ENCODE results near the gene LSG1.

The LSG1 gene

DNA sequence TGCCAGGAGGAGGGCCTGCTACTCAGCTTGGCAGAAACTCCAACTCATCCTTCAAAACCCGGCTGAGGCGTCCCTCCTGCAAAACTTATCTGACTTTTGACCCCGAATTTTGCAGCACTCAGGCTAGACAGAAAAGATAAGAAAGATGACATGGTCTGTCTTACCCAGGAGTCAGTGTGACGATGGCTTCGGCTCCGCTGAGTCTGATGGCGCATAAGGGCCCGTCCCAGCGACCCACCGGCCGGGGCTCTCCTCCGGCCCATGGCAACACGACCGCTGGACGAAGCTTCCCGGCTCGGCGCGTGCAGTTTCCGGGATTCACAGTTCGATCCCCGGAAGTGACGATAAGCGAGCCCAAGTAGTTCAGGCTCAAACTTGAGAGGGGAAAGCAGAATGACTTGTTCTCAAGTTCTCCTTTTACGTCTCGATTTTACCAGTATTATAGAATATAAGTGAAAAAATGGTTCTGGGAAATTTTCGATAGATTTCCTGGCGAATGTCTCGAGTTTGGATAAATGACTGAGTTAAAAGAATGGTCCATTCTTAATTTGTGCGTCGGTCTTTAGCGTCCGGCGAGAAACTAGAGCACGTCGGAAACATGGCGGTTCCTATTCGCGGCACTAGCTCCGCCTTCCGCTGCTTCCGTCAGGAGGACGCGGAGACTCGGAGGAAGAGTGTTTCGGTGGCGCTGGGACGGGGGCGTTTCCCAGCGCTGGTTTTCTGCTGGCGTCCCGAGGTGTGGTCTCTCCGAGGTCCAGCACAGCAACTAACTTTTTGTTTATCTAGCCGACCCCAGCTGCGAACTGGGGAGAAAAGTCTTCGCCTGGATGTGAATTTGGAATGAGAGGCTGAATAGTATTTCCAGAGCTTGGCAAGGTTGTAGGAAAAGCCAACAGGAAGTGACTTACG lies at the start of gene LSG1:
Gene LSG1 (minus strand): TSS at position 292 of the 909 bp plus-strand sequence. CDS start 29 bp downstream, at position 263.
- DNase-seq (ENCODE audit: low read depth, low spot score) = peak; percentile 82

DNA sequence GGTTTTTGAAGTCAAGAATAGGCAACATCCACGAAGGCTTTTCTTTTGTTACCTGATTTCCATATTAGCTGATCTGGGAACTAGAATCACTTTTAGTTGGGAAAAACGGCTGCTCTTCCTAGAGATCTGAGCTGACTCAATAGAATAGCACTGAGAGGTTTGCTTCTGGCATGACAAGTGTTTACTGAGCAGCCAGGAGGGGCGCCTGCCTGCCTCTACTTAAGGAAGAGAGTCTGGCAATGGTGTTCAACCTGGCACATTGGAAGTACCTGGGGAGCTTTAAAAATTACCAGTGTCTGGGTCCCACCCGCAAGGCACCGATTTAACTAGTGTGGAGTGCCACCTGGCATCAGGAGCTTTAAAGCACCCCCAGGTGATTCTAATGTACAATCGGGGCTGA lies 48.1 kb upstream of the LSG1 start:
- no peak for DNase-seq (ENCODE audit: low read depth, low spot score)

DNA sequence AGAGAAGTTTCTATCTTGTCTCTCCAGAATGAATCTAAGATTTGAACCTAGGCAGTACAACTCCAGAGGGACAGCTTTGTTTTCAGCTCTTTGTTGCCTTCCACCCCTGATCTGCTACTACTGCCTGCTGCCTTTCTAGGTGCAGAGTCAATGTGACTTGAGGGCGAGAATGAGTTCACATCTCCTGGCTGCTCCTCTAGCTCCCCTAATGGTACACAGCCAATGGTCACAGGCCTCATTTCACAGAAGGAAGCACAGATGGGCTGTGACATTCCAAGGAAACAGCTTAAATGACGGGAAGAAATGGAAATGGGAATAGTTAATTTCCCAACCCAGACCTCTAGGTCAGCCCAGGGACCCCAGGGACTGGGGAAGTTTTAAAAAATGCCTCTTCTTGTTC lies 46.1 kb upstream of the LSG1 start:
- DNase-seq (ENCODE audit: low read depth, low spot score) = no peak

DNA sequence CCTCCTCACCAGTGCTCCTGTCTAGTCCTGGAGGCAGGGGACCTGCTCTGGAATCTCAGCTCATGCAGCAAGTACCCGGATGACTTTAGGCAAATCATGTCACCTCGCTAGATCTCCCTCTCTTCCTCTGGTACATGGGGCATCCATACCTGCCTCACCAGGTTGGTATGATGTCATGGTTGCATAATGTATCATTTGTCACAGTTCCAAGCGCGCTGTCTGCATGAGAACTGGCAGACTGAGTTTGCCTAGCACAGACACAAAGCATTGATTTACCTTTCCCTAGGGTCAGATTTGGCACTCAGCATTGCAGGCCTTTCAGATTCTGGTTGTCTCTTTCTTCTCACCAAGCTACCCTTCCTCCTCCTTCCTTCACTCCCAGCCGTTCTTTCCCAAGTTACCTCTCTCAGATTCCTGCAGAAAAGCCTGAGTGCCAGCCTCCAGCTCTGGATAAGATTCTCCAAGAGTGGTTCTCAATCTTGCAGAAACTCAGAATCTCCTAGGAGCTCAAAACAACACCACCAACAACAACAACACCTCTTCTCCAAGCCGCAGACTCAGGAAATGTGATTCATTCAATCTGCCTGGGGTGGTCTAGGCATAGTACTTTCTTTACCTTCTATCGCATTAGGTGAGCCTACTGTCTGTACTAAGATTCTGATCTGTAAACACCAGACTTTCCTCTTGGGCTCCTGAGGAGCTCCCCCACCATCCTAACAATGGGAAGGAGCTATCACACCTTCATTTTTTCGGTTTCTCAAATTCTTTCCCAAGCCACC lies 43.2 kb upstream of the LSG1 start:
- no peak for DNase-seq (ENCODE audit: low read depth, low spot score)

DNA sequence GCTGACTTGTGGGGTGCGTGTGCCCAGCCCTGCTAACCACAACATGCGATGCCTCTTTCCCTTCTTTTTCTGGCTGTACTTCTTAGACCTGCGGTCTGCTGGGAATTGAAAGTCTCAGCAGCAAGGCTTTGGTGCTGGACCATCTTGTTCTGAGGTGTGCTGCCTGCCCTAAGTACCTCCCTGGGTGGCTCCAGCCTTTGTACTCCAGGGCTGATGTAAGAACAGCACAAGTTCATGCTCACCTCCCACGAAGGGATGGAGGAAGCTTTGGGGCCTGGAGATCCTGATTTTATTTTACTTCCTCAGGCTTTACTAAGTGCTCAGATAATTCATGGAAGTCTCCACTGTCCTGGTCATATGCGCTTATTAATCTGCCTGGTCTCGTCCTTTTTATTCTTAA lies 42.6 kb upstream of the LSG1 start:
- no peak for DNase-seq (ENCODE audit: low read depth, low spot score)

DNA sequence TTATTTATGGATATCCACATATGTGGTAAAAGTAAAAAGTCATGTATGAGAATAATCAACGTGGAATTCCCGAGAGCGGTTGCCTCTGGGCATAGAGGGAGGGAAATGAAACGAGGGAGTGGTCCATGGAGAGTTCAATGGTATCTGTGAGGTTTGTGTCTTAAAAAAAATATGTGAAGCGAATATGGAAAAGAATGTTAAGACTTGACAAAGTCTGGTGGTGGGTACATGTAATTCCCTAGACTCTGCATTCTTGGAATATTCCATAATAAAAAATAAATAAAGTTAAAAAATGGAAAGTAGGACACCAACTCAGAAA lies 42.1 kb upstream of the LSG1 start:
- no peak for DNase-seq (ENCODE audit: low read depth, low spot score)

DNA sequence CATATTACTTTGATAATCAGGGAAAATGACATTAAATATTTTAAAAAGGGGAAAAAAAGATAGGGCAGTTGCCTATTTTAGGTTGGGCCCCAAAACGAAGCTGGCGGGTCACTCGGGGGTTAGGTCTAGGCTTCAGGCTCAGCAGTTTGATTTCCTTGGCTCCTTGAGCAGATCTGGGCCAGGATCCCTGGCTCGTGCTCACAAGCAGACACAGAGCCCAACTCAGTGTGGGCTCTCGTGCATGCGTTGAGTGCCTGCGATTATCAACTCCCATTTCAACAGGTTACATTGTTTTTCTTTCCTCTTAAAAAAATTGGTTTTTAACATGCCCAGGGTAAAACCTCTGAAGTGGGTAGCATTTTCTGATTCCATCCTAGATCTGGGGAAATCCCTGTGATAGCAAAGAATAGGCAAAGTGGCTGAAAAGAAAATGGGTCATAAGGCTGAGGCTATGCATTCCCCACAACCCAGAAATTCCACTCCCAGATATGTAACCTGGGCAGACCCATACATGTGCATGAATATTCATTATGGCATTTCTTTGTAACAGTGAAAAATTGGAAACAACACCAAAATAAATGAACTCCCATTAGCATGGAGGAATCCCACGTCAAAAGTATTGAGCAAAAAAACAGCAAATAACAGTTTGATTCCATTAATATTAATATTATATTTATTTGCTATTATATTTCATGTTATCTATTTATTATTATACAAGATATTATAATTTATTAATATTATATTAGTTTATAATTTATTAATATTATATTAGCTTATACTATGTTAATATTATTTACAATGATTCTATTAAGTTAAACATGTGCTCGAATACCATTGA lies 41.5 kb upstream of the LSG1 start:
- no peak for DNase-seq (ENCODE audit: low read depth, low spot score)

DNA sequence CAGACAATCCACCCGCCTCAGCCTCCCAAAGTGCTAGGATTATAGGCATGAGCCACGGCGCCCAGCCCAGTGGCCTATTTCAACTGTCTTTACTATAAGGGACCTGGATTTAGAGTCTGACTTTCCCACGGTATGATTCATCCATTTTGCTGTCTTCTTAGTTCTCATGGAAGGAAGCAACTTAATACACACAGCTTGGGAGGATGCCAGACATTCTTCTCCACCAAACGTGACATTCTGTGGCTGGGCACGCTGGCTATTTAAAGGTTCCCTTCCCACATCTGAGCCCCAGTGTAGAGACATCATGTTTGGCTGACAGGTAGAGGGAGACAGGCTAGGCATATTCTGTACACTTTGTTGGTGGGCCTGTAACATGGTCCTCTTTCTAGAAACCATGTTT lies 39.9 kb upstream of the LSG1 start:
- no peak for DNase-seq (ENCODE audit: low read depth, low spot score)

DNA sequence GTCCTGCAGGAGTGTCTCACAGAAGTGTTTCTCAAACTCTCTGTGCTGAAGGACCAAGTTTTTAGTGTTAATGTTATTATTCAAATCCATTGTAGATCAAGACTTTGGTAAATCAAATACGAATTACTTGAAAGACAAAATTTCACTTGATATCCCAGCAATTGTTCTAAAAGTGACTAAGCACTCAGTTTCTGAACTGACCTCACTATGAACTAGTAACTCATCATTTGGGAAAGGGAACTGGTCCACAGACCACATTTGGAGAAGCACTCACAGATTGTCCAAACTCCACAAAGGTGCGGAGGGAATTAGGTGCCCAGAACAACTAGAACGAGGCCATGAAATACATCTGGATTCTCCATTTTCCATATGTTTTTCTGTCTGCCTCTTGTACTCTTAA lies 39.3 kb upstream of the LSG1 start:
- no peak for DNase-seq (ENCODE audit: low read depth, low spot score)

DNA sequence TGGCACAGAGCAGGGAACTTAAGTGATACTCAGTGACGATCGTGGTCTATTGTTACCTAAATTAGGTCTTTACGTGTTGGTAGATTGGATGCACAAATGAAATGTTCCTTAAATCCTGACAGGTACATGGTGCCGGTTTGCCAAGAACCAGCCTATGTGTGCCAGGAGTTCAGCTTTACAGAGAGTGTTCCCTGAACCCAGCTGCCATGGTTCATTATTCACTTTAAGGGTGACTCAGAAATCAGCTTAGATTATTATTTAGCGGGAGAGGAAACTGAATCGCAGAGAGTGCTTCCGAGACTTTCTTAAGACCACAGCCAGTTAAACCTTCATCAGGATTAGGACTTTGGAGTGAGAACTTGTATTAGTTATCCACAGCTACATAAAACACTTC lies 35.2 kb upstream of the LSG1 start:
- DNase-seq (ENCODE audit: low read depth, low spot score) = no peak

DNA sequence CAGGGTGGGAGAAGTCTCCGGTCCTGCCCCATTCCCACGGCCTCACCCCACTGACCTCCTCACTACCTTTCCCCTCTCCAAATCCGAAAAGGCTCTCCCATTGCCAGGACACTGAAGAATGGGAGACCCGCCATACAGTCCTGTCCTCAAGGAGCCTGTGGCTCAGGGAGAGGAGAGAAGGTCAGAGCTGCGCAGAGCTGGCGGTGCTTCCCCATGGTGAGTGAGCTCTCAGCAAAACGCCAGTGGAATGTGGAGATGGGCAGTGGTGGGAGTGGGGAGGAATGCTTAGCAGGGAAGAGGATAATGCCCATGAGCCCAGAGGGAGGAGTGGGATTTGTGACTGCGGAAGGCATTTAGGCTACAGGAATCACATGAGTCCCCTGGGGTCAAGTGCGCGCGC lies 33.8 kb upstream of the LSG1 start:
- DNase-seq (ENCODE audit: low read depth, low spot score) = no peak

DNA sequence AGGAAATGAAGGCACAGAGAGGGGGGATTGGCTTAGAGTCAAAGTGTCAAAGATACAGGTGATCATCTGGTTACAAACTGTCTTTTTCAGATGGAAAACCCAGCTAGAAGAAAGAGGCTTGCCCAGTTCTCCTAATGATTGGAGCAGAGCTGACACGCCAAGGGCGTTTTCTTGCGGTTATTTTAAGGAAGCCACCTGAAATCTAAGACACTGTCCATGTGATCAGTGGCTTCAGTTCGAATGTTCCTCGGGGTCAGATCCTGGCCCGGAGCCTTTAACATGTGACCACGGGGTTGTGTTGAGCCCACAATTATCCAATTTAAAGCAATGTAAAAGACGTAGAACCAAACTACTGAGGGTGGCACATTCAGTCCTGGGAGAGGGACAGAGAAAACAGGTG lies 33.2 kb upstream of the LSG1 start:
- DNase-seq (ENCODE audit: low read depth, low spot score) = no peak

DNA sequence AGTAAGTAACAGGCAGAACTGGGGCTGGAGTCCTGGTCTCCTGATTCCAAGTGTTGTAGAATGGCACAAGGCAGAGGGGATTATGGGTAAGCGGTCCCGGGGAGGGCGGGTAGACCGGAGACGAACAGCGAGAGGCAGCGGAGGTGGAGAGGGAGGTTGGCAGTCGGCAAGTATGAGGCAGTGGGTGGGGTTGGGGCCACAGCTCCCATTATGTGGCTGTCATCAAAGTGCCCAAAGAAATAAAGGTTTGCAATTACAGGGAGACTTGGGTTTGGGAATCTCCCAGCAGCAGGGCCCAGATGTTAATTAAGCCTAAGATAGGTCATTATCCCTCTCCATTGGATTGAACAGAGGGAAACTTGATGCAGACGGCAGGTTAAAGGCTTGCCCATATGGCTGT lies 30.6 kb upstream of the LSG1 start:
- no peak for DNase-seq (ENCODE audit: low read depth, low spot score)

DNA sequence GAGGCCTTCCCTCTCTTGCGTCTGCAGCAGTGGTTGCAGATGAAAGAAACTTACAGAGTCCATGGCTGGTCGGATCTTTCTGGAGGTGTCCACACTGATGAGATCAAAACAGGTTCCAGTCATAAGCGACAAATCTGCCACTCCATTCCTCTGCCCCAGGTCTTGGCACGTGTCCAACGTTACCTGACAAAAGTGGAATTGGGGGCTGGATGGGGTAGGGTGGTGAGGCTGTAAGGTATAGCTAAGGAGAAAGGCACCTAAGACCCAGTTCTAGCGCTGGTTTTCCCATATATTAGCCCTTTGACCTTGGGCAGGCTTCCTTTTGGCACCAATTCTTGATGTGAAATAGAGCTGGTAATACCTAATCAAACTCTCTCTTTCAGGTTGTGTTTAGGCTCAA lies 24.7 kb upstream of the LSG1 start:
- no peak for DNase-seq (ENCODE audit: low read depth, low spot score)

DNA sequence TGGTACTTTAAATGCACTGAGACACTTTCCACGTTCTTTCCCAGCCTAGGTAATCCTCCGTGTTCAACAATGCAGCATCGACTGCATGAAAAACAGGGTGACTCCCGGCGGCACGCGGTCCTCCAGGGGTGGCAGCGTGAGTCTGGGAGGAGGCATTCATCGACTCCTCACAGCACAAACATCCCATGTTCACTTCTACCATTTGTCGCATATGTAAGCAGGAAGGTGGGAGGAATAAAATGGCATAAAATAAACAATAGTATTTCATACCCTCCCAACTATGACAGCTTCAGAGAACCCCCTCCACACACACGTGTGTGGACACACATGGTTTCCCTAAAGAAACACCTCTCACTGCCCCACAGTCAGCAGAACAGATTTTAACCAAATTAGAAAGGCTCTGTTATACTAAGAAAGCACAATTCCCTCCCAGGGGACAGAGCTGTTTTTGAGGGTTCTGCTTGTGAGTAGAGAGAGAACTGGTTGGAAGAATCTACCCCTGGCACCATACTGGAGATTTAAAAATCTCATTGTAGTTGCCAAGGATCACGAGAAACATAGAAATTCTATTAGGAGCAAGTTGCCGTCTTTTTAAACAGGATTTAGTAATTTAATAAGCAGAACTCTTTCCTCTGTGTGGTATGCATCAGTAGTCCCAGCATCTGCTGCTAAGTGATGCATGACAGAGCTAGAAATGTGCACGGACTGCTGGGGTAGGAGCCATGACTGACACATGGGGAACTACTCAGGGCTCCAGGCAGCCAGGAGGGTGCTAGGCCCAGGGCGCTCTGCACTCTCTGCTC lies 19.7 kb upstream of the LSG1 start:
- no peak for DNase-seq (ENCODE audit: low read depth, low spot score)

DNA sequence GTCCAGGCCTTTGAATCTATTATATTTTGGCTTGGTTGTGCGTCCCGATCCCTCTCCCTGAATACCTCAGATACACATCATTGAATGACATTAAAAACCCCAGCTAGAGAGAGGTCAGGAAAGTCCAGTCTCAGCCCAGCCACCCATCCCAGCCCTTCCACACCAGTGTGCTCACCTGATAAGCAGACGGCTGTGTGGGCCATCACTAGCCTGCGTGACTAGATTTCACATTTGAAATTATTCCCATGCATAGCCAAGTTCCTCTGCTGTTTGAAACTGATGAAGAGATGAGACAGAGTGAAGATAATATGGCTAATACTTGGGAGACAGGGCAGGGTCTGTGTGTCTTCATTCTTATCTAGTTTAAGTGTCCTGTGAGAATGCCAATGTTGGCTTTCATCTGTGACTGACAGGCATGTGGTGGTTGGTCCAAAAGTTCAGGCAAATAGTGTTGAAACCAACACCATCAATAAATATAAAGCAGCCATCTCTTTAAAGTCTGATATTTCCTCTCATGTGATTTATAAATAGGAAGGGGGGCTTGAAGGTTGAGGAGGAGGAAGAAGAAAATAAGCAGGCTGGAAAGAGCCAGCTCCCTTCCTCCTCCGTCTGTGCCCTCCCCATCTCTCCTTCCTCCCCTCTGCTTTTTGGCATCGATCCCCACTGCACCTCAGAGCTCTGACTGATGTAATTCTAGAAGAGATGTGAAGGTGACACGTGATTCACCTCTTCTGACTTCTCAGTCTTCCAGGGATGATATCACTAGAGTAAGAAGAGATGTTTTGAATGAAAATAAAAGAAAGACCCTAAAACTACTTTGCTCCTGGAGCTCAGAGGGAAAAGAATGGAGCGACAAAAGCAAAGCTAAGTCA lies 18.7 kb upstream of the LSG1 start:
- no peak for DNase-seq (ENCODE audit: low read depth, low spot score)

DNA sequence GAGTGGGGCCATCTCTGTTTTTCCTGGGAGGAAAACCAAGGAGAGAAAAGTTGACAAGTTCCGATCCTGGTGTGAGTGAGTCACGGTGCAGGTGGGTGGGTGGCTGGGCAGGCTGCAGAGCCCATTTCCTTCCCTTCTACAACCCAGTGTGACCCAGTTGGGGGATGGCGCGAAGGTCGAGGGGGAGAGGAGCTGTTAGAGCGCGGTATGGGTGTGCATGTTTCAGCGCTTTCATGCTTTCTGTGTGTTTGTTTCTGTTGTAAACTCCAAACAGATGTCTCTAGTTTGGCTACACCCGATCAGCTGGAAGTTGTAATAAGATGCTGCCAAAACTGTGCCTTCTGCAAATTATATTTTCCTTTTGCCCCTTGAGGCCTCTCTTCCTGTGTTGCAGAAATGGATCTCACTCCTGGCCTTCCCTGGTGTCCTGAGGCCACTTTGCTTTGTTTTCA lies 17.5 kb upstream of the LSG1 start:
- DNase-seq (ENCODE audit: low read depth, low spot score) = no peak

DNA sequence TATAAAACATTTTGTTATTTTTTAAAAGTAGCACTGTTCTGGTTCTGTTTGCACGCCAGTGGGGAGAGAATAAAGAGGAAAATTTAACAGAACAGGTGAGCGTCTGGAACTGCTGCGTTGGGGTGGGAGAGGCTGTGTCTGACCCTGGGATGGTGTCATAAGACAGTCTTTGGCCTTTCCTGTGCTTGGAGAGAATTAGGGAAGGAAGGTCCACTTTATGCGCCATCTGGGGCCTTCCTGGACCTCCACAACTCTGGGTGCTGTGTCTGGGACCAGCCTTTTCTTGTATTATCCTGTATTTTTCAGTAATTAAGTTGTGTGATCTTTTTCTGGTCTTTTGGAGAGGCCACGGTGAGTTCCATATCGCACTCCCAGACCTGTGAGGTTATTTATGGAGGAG lies 17.0 kb upstream of the LSG1 start:
- no peak for DNase-seq (ENCODE audit: low read depth, low spot score)

DNA sequence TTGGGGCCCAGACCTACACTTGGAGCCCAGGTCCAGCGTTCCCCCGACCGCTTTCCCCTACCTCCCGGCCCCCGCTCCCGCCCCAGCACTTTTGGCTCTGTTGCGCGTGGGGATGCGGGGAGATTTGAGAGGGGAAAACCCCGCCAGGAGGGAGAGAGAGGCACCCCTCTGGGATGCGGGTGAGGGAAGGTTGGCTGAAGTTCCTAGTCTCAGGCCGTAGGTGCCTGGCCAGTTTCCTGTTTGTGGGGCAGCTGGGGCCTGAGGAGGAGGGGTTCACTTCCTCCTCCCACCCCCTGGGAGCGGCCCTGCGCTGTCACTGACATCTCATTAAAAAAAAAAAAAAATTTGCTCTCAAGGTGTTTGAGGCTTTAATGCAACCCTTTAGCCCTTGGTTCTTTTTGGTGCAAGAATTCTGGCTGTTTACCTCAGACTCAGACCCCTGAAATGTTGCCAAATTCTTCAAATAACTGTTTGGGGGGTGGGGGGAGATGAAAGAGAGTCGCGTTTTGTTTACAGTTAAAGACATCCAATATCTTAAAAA lies 16.3 kb upstream of the LSG1 start:
- DNase-seq (ENCODE audit: low read depth, low spot score) = no peak

DNA sequence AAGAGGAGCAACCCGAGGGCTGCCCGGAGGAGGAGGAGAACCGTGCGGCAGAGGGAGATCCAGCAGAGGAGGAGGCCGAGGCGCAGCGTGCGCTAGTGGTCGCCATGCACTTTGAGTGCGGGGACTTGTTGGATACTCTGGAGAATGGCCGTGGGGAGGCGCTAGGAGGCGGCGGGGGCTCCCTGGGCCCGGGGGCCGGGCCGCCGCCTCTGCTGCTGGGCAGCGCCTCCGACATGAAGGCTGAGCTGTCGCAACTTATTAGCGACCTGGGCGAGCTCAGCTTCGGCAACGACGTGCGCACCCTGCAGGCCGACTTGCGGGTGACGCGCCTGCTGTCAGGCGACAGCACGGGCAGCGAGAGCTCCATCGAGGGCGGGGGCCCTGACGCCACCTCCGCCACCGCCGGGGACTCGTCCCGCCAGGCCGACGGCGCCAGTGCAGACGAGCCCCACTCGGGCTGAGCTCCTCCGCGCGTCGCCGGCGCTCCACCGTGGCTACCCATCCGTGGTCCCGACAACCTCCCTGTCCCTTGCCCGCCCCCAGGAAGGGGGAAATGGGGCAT lies 15.7 kb upstream of the LSG1 start:
- no peak for DNase-seq (ENCODE audit: low read depth, low spot score)

Data from iPS DF 19.7 (cell line).